GM23338 (cell line): ENCODE results near the gene SAMD11. TPM values are rescaled to one million over a fixed set of nuclear protein-coding genes. Genes with fewer than 3 reads are reported as not detected.

Source experiments
- ETS1 ChIP-seq: IDR thresholded peaks from 2 replicates; pipeline ENCODE4 v1.6.1; 2016; ENCODE audit warnings: antibody characterized with exemption
- EZH2phosphoT487 ChIP-seq: fragments of 200-600 bp; sonication (generic); IDR thresholded peaks from one replicate; pipeline ENCODE4 v1.8.1; 2018; ENCODE audit warnings: antibody characterized with exemption; ENCODE audit not compliant: unreplicated experiment
- NANOG ChIP-seq: IDR thresholded peaks from 2 replicates; pipeline ENCODE4 v1.6.1; 2016; ENCODE audit warnings: antibody characterized with exemption, borderline replicate concordance
- STAT1 ChIP-seq: IDR thresholded peaks from one replicate; pipeline ENCODE4 v1.6.1; 2016; ENCODE audit warnings: antibody characterized with exemption; ENCODE audit not compliant: unreplicated experiment
- ZNF114 ChIP-seq: fragments of 250-450 bp; sonication (Bioruptor Pico); IDR thresholded peaks from 2 replicates; pipeline ENCODE4 v1.5.0; 2020; ENCODE audit warnings: mild to moderate bottlenecking, moderate library complexity
- ZNF331 ChIP-seq: fragments of 250-450 bp; sonication (Bioruptor Pico); IDR thresholded peaks from 2 replicates; pipeline ENCODE4 v1.5.0; 2020; ENCODE audit warnings: low read depth, mild to moderate bottlenecking, moderate library complexity
- ZNF462 ChIP-seq: fragments of 250-450 bp; sonication (Bioruptor Pico); IDR thresholded peaks from 2 replicates; pipeline ENCODE4 v1.5.0; 2020; ENCODE audit warnings: mild to moderate bottlenecking, moderate library complexity
- polyA plus RNA-seq: library from polyadenylated mRNA; unstranded; fragments of >200 nt; fragmentation: Nextera tagmentation; extraction: Ambion mirVana; gene quantifications from 2 replicates; pipeline ENCODE4 v1.2.1, GENCODE V29; 2016
- total RNA-seq: library from RNA; depleted of rRNA; stranded (reverse); fragments of >200 nt; shearing (Covaris generic); gene quantifications from 2 replicates; pipeline ENCODE4 v1.2.3, GENCODE V29; 2014

The SAMD11 gene
- total and polyA plus RNA-seq, 2 experiments from 2014 or later: 0.14 to 0.40 TPM

- TF ChIP-seq ZNF462 (CRISPR knock-in tag) (no peak), ZNF114 (CRISPR knock-in tag) (no peak), ETS1 (no peak), NANOG (no peak), STAT1 (no peak), ZNF331 (CRISPR knock-in tag) (no peak), EZH2phosphoT487 (no peak)
Observed at GRCh38 chr1:906600-907420, 16.9 kb upstream of the SAMD11 start (continued).
